Sigmoid colon (tissue), 7 donors: ENCODE measurements around the gene GRID2. TPM values are rescaled to one million over a fixed set of nuclear protein-coding genes. Genes with fewer than 3 reads are reported as not detected.
"Not testable (repeated sequence)": the region's sequence is repeated elsewhere in the genome, so short reads cannot be mapped to it uniquely, and the experiment has no call there.

ENCODE experiments used
- DNase-seq: peaks from one replicate; pipeline ENCODE4 v3.0.0-alpha.2; 2019
- H3K27ac ChIP-seq, 4 donors: fragments of 200-600 bp; sonication (generic); one replicate each; pipeline ENCODE4 v1.5.1; 2016 to 2019; ENCODE audit warnings: mild to moderate bottlenecking in 1 of 4
- H3K27me3 ChIP-seq, 3 donors: fragments of 200-600 bp; sonication (generic); one replicate each; pipeline ENCODE4 v1.5.1; 2019; ENCODE audit warnings: mild to moderate bottlenecking in 1 of 3
- H3K36me3 ChIP-seq, 4 donors: fragments of 200-600 bp; sonication (generic); one replicate each; pipeline ENCODE4 v1.5.1; 2016 to 2019
- H3K4me1 ChIP-seq, 4 donors: fragments of 200-600 bp; sonication (generic); one replicate each; pipeline ENCODE4 v1.5.1; 2017 to 2019
- H3K4me3 ChIP-seq, 4 donors: fragments of 200-600 bp; sonication (generic); one replicate each; pipeline ENCODE4 v1.5.1; 2017 to 2019; ENCODE audit warnings: mild to moderate bottlenecking in 2 of 4, moderate library complexity in 1 of 4
- H3K9me3 ChIP-seq, 4 donors: fragments of 200-600 bp in 3 of 4; sonication (generic) in 3 of 4; one replicate each; pipeline versions ENCODE4 v1.5.1 to v1.6.1; 2013 to 2019
- EP300 ChIP-seq, 4 donors: sonication (generic); formaldehyde crosslinking; IDR thresholded peaks; one replicate each; pipeline ENCODE4 v1.6.1; 2017; ENCODE audit warnings: antibody characterized with exemption in 4 of 4
- POLR2A ChIP-seq, 2 donors: fragments of 450-650 bp; IDR thresholded peaks; one replicate each; pipeline ENCODE4 v1.6.1; 2016; ENCODE audit warnings: antibody characterized with exemption in 2 of 2, mild to moderate bottlenecking in 2 of 2, moderate library complexity in 2 of 2
- POLR2AphosphoS5 ChIP-seq, 4 donors: sonication (generic); formaldehyde crosslinking; IDR thresholded peaks; one replicate each; pipeline ENCODE4 v1.6.1; 2017; ENCODE audit warnings: antibody characterized with exemption in 4 of 4
- WGBS, 2 donors: extraction: QIAGEN DNeasy Blood & Tissue Kit; methylation state at CpG; one replicate each; pipeline ENCODE4 v1.1.7; 2013; 5-methylcytosine and 5-hydroxymethylcytosine counted together
- intact Hi-C: fragments of 100-400 bp; cut with DNase I; formaldehyde crosslinking; loops from one replicate; pipeline ENCODE4 v1.15.1; 2023
- polyA plus RNA-seq, 3 donors: library from polyadenylated mRNA; stranded (reverse); fragments of 200-250 nt; gene quantifications; one replicate each; pipeline ENCODE4 v1.2.3, GENCODE V29; 2013
- total RNA-seq, 4 donors: library from RNA; depleted of rRNA; stranded (reverse); fragments of >200 nt; gene quantifications; one replicate each; pipeline ENCODE4 v1.1.0, GENCODE V29; 2016
- TF ChIP-seq, protein P1 (sequence below), 4 experiments: fragments of 450-650 bp in 3 of 4; fragments of 200-600 bp in 1 of 4; IDR thresholded peaks; one replicate each; pipeline ENCODE4 v1.5.1; 2016 to 2019; ENCODE audit warnings: antibody characterized with exemption in 4 of 4, mild to moderate bottlenecking in 3 of 4, moderate library complexity in 2 of 4
- donor health status: healthy with polysubstance abuse.
- donor health status: Bipolar disorder and iron deficiency.
- donor health status: healthy.

Gene GRID2
- total and polyA plus RNA-seq, 7 donors: 0.04 to 1.9 (median 0.28) TPM; not detected in 2

- no peak overlapping the region for H3K27ac ChIP-seq
- H3K4me1 ChIP-seq: no peaks in the 10 kb centered on the region
- no peak for DNase-seq
- no peaks in the 10 kb centered on the region for H3K36me3 ChIP-seq
- TF ChIP-seq POLR2A (IDR thresholded peaks at IDR 0.05) (no peak), EP300 (IDR thresholded peaks at IDR 0.05) (no peak), POLR2AphosphoS5 (IDR thresholded peaks at IDR 0.05) (no peak)
- TF ChIP-seq, protein P1, sequence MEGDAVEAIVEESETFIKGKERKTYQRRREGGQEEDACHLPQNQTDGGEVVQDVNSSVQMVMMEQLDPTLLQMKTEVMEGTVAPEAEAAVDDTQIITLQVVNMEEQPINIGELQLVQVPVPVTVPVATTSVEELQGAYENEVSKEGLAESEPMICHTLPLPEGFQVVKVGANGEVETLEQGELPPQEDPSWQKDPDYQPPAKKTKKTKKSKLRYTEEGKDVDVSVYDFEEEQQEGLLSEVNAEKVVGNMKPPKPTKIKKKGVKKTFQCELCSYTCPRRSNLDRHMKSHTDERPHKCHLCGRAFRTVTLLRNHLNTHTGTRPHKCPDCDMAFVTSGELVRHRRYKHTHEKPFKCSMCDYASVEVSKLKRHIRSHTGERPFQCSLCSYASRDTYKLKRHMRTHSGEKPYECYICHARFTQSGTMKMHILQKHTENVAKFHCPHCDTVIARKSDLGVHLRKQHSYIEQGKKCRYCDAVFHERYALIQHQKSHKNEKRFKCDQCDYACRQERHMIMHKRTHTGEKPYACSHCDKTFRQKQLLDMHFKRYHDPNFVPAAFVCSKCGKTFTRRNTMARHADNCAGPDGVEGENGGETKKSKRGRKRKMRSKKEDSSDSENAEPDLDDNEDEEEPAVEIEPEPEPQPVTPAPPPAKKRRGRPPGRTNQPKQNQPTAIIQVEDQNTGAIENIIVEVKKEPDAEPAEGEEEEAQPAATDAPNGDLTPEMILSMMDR (IDR thresholded peaks at IDR 0.05): no peak
- WGBS, 2 donors: 26 to 70% methylated on average over 1 of the region's 1 CpG
- intact Hi-C loops: no loop called here
- H3K4me3 ChIP-seq: no peak overlapping the region
- no peaks in the 10 kb centered on the region for H3K27me3 ChIP-seq
- H3K9me3 ChIP-seq: no peaks in the 10 kb centered on the region
Observed at GRCh38 chr4:93351846-93352245, 1048.1 kb downstream of the GRID2 start.

GRCh38 chr4:93355411-93355810 is 1051.6 kb downstream of the GRID2 start:
- H3K9me3 ChIP-seq: no peaks in the 10 kb centered on the region
- intact Hi-C loops: no loop called here
- no peaks in the 10 kb centered on the region for H3K36me3 ChIP-seq
- 56 to 80% methylated on average over 4 of the region's 4 CpGs for WGBS, 2 donors
- no peaks in the 10 kb centered on the region for H3K4me1 ChIP-seq
- DNase-seq: no peak
- H3K27ac ChIP-seq: no peak overlapping the region
- TF ChIP-seq POLR2AphosphoS5 (IDR thresholded peaks at IDR 0.05): no peak
- TF ChIP-seq POLR2A (IDR thresholded peaks at IDR 0.05): no peak
- TF ChIP-seq, protein P1 (IDR thresholded peaks at IDR 0.05): no peak
- TF ChIP-seq EP300 (IDR thresholded peaks at IDR 0.05): no peak
- no peaks in the 10 kb centered on the region for H3K27me3 ChIP-seq
- H3K4me3 ChIP-seq: no peak overlapping the region

DNA sequence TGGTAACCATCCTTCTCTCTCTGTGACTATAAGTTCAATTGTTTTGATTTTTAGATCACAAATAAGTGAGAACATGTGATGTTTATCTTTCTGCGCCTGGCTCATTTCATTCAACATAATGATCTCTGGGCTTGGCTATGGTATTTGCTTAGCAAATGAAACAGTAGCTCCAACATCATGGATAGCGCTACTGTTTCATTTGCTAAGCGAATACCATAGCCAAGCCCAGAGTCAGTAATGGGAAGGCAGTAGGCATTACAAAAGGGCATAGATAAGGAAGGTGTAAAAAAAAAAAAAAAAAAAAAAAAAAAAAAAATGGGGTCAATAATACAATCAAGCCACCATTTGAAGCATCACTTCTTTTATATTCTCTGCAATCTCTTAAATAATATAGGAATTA is 1055.8 kb downstream of the GRID2 start:
- TF ChIP-seq, protein P1 (IDR thresholded peaks at IDR 0.05): no peak
- intact Hi-C loops: no loop called here
- H3K27me3 ChIP-seq: no peaks in the 10 kb centered on the region
- H3K36me3 ChIP-seq: no peaks in the 10 kb centered on the region
- H3K9me3 ChIP-seq: no peaks in the 10 kb centered on the region
- H3K4me3 ChIP-seq: no peak overlapping the region
- H3K27ac ChIP-seq: no peak overlapping the region
- 22 to 79% methylated on average over 3 of the region's 3 CpGs for WGBS, 2 donors
- H3K4me1 ChIP-seq: no peaks in the 10 kb centered on the region
- DNase-seq: no peak

- DNase-seq, H3K27me3 ChIP-seq, H3K4me1 ChIP-seq, intact Hi-C loops, H3K27ac ChIP-seq, H3K36me3 ChIP-seq, H3K9me3 ChIP-seq, H3K4me3 ChIP-seq: not testable (repeated sequence)
- 86 to 90% methylated on average over 9 of the region's 9 CpGs for WGBS, 2 donors
Observed at GRCh38 chr4:93366169-93366755, 1062.5 kb downstream of the GRID2 start.

DNA sequence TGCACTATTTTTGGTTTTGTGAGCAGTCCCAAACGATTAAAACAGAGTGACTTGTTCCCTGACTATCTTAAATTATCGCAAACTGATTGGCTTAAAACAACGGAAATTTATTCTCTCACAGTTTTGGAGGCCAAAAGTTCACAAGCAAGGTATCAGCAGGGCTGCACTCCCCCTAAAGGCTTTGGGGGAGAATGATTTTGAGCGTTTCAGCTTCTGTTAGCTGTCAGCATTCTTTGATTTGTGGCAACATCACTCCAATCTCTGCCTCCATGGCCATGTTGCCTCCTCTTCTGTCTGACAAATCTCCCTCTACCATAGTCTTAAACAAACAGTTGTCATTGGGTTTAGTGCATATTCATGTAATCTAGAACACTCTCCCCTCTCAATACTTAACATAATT is 1065.2 kb downstream of the GRID2 start:
- H3K9me3 ChIP-seq: no peaks in the 10 kb centered on the region
- WGBS, 2 donors: 73 to 77% methylated on average over 4 of the region's 4 CpGs
- H3K27me3 ChIP-seq: no peaks in the 10 kb centered on the region
- no peak for DNase-seq
- no peaks in the 10 kb centered on the region for H3K4me1 ChIP-seq
- intact Hi-C loops: no loop called here
- no peak overlapping the region for H3K4me3 ChIP-seq
- no peaks in the 10 kb centered on the region for H3K36me3 ChIP-seq
- TF ChIP-seq POLR2AphosphoS5 (IDR thresholded peaks at IDR 0.05) (no peak), POLR2A (IDR thresholded peaks at IDR 0.05) (no peak), EP300 (IDR thresholded peaks at IDR 0.05) (no peak)
- TF ChIP-seq, protein P1 (IDR thresholded peaks at IDR 0.05): no peak
- no peak overlapping the region for H3K27ac ChIP-seq
